Panc1 (cell line): Measurements from ENCODE around the gene HACL1. TPM values are rescaled to one million over a fixed set of nuclear protein-coding genes. Genes with fewer than 3 reads are reported as not detected.

Source experiments
- ATAC-seq: fragments of 200-7000 bp; cut with Tn5 transposase; 2 replicates; pipeline ENCODE4 v1.9.1; 2020; ENCODE audit warnings: mild to moderate bottlenecking, moderate library complexity
- BruUV-seq: library from RNA; stranded (reverse); fragments of 400-500 nt; replicated peaks from 2 replicates; lab custom pipeline; 2021; lab: Mats Ljungman, UMichigan
- CTCF ChIA-PET: fragments of 300-600 bp; sonication (Branson Sonifier 250); formaldehyde crosslinking; loops from one replicate; lab custom pipeline; 2022; ENCODE audit warnings: antibody characterized with exemption; lab: Charles Lee
- POLR2A ChIA-PET: fragments of 300-600 bp; sonication (Branson Sonifier 250); formaldehyde crosslinking; loops from one replicate; lab custom pipeline; 2022; ENCODE audit warnings: antibody characterized with exemption; lab: Charles Lee
- DNase-seq: peaks from one replicate; pipeline ENCODE4 v3.0.0-alpha.2; 2010; ENCODE audit warnings: low read depth, low spot score
- H3K27ac ChIP-seq: 2 replicates; pipeline ENCODE4 v1.5.1; 2011; ENCODE audit warnings: mild to moderate bottlenecking, low read length, inconsistent platforms
- H3K27me3 ChIP-seq: fragments of 200-500 bp; sonication (Bioruptor generic); 2 replicates; pipeline ENCODE4 v1.6.0; 2014; ENCODE audit warnings: low read length, inconsistent platforms; ENCODE audit not compliant: control insufficient read depth, insufficient read depth
- H3K36me3 ChIP-seq: fragments of 200-500 bp; sonication (Bioruptor generic); 2 replicates; pipeline ENCODE4 v1.5.1; 2014; ENCODE audit warnings: inconsistent platforms, mild to moderate bottlenecking, low read length, moderate library complexity; ENCODE audit not compliant: control insufficient read depth, insufficient read depth
- H3K4me1 ChIP-seq: 2 replicates; pipeline ENCODE4 v1.5.1; 2011; ENCODE audit warnings: inconsistent platforms, mild to moderate bottlenecking, low read length, moderate library complexity; ENCODE audit not compliant: control insufficient read depth, insufficient read depth
- H3K4me3 ChIP-seq, 2 experiments: 2 replicates each; pipeline ENCODE4 v1.5.1; 2011 to 2012; ENCODE audit warnings: low read depth in 2 of 2, low read length in 2 of 2, mild to moderate bottlenecking in 2 of 2, inconsistent platforms in 1 of 2, moderate library complexity in 1 of 2
- H3K9me3 ChIP-seq: fragments of 200-500 bp; sonication (Bioruptor generic); 2 replicates; pipeline ENCODE4 v1.5.1; 2014; ENCODE audit warnings: low read depth, mild to moderate bottlenecking, inconsistent platforms, low read length, moderate library complexity; ENCODE audit not compliant: control insufficient read depth, insufficient read depth
- CTCF ChIP-seq: fragments of 450-650 bp; IDR thresholded peaks from 2 replicates; pipeline ENCODE4 v1.5.1; 2017; ENCODE audit warnings: mild to moderate bottlenecking
- POLR2AphosphoS5 ChIP-seq: IDR thresholded peaks from 2 replicates; pipeline ENCODE4 v1.6.1; 2012; ENCODE audit warnings: mild to moderate bottlenecking, low read depth, low read length, moderate library complexity
- REST ChIP-seq, 2 experiments: IDR thresholded peaks; 2 replicates each; pipeline ENCODE4 v1.6.1; 2011 to 2012; ENCODE audit warnings: low read depth in 2 of 2, control low read depth in 1 of 2, low read length in 1 of 2, mild to moderate bottlenecking in 1 of 2, moderate library complexity in 1 of 2; ENCODE audit not compliant: insufficient read depth in 1 of 2
- SIN3A ChIP-seq: IDR thresholded peaks from 2 replicates; pipeline ENCODE4 v1.6.1; 2012; ENCODE audit warnings: low read depth, mild to moderate bottlenecking, low read length, moderate library complexity, borderline replicate concordance; ENCODE audit not compliant: insufficient read depth
- TCF7L2 ChIP-seq: IDR thresholded peaks from 2 replicates; pipeline ENCODE4 v1.6.1; 2011; ENCODE audit warnings: mild to moderate bottlenecking, low read depth, low read length, inconsistent platforms
- in situ Hi-C: cut with HindIII; loops from 2 replicates; pipeline ENCODE4 v1.10.0; 2016; ENCODE audit warnings: low sequenced_read_pairs, low pct_unique_long_range_greater_than_20kb
- intact Hi-C: fragments of 100-400 bp; cut with micrococcal nuclease; formaldehyde crosslinking; loops from one replicate; pipeline ENCODE4 v1.10.0; 2022; ENCODE audit not compliant: unreplicated experiment
- total RNA-seq: library from RNA; stranded (reverse); gene quantifications from one replicate; pipeline ENCODE4 v1.2.1, GENCODE V29; 2021; ENCODE audit not compliant: unreplicated experiment

Gene HACL1
- total RNA-seq, 1 experiment from 2014 or later, result 26.8 TPM

GRCh38 chr3:15579051-15579450 lies 22.3 kb downstream of the HACL1 start:
- Histone ChIP-seq H3K9me3 (no peaks in the 10 kb centered on the region), H3K4me3 (no peak overlapping the region), H3K27me3 (no peaks in the 10 kb centered on the region), H3K36me3 (peaks cover 5% of the 10 kb centered on the region; the same call in 1 of the 2 replicates), H3K27ac (no peak overlapping the region), H3K4me1 (no peaks in the 10 kb centered on the region)
- intact Hi-C loops, result no loop called here
- ChIA-PET CTCF (no interaction called here), POLR2A (no interaction called here)
- in situ Hi-C loops, result no loop called here
- ATAC-seq (no peak), DNase-seq (no peak)
- no peak for TF ChIP-seq POLR2AphosphoS5
- no peak for TF ChIP-seq TCF7L2
- no peak for TF ChIP-seq CTCF
- TF ChIP-seq REST (IDR thresholded peaks at IDR 0.05; ENCODE audit: insufficient read depth in 1 of 2, low read depth in 2 of 2, low read length in 1 of 2), result no peak
- no peak for TF ChIP-seq SIN3A
- no TSS peak for BruUV-seq

DNA sequence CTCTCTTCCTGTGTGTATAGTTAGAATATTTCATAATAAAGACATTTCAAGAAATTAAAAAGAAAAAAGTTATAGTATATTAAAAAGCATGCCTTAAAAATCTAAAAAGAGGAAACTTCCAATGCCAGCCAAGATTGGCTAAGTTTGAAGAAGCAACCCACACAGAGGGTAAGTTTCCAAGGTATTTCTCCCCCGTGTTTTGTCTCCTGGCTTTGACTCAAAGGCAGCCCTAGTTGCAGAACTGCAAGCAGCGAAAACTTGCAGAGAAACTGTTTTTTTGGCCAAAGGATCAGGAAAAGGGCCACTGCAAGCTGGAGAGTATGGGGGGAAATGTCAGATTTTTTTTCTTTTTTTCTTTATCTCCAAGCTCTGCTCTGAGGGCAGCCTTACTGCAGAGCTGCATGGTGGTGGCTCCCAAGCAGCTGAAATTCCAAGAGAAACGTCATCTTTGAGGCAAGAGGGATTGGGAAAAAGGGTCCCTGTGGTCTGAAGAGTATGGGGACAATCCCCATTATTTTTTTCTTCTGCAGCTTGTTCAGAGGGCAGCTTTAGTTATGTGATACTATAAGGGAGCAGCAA lies 23.0 kb downstream of the HACL1 start:
- TF ChIP-seq POLR2AphosphoS5, result no peak
- no peak for TF ChIP-seq CTCF
- TF ChIP-seq SIN3A, result no peak
- TF ChIP-seq TCF7L2, result no peak
- no peak for TF ChIP-seq REST (IDR thresholded peaks at IDR 0.05; ENCODE audit: insufficient read depth in 1 of 2, low read depth in 2 of 2, low read length in 1 of 2)
- in situ Hi-C loops, result no loop called here
- CTCF ChIA-PET, result no interaction called here

More for the DNA sequence above, 23.0 kb downstream of the HACL1 start:
- intact Hi-C loops, result no loop called here
- Histone ChIP-seq H3K27ac (no peak overlapping the region), H3K4me1 (no peaks in the 10 kb centered on the region), H3K9me3 (no peaks in the 10 kb centered on the region), H3K4me3 (no peak overlapping the region), H3K36me3 (peaks cover 5% of the 10 kb centered on the region; the same call in 1 of the 2 replicates), H3K27me3 (no peaks in the 10 kb centered on the region)
- DNase-seq, result no peak
- ATAC-seq, result no peak
- POLR2A ChIA-PET, result no interaction called here
- no TSS peak for BruUV-seq
